NCI-H2029 (cell line): ENCODE results near the gene KLF3.

ENCODE experiments used
- DNase-seq: peaks from one replicate; lab custom pipeline; 2025; lab: John Stamatoyannopoulos, UW

The KLF3 gene

DNA sequence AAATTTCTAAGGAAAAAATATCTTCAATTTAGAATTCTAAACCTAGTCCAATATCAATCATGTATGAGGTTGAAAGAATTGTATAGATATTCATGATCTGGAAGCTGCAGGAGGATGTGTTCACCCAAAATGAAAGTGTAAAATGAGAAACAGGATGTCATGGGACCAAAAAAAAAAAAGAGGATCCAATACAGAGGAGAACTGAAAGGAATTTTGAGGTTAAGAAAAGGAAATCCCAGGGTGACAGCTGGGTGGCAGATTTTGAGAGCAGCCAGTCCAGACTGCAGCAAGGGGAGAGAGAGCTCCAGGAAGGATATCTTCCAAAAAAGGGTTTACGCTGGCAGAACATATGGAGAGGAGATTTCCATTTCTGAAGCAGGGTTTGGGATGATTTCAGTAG, 79.9 kb downstream of the KLF3 start:
- no peak for DNase-seq

DNA sequence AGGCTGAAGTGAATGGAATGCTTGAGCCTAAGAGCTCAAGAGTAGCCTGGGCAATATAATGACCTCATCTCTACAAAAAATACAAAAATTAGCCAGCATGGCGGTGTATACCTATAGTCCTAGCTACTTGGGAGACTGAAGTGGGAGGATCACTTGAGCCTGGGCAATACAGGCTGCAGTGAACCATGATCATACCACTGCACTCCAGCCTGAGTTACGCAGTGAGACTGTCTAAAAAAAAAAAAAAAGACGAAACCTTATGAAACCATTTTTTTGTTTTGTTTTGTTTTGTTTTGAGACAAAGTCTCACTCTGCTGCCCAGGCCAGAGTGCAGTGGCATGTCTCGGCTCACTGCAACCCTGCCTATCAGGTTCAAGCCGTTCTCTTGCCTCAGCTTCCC, 81.9 kb downstream of the KLF3 start:
- DNase-seq, result no peak

DNA sequence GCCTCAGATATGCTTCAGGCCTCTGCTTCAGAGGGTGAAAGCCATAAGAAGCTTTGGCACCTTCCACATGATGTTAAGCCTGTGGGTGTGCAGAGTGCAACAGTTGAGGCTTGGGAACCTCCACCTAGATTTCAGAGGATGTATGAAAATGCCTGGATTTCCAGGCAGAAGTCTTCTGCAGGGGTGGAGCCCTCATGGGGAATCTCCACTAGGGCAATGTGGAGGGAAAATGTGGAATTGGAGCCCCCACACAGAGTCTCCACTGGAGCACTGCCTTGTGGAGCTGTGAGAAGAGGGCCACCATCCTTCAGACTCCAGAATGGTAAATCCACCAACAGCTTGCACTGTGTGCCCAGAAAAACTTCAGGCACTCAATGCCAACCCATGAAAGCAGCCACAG, 83.6 kb downstream of the KLF3 start:
- DNase-seq, result no peak

DNA sequence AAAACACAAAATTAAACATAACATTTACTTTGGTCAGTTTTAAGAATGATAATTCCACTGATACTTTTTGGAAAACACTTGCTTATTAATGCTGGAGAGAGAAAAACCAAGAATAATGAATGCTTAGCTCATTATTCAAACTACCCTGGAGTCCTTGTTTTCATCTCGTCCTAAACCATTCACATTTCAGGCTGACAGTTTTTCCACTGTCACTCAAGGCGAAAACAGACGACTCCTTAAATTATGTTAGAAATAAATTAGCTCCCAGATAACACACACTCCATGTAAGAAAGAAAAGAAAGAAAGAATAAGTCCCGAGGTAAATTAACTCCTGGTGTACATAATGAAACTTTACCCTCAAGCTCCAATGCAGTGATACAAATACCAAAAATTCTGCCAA, 85.3 kb downstream of the KLF3 start:
- DNase-seq, result no peak
